Large intestine (tissue), 3 donors: ENCODE measurements around the gene EPB41. TPM values are rescaled to one million over a fixed set of nuclear protein-coding genes. Genes with fewer than 3 reads are reported as not detected.
"Not testable (repeated sequence)": the region's sequence is repeated elsewhere in the genome, so short reads cannot be mapped to it uniquely, and the experiment has no call there.

ENCODE experiments used
- DNase-seq, 2 donors: peaks; one replicate each; pipeline versions ENCODE4 v3.0.0 to v3.0.0-alpha.2; 2013
- H3K27ac ChIP-seq: one replicate; pipeline ENCODE4 v1.5.1; 2013; ENCODE audit warnings: low read length
- H3K27me3 ChIP-seq: 2 replicates; pipeline ENCODE4 v1.6.1; 2013; ENCODE audit warnings: low read length; ENCODE audit not compliant: control insufficient read depth, insufficient read depth
- H3K36me3 ChIP-seq: 2 replicates; pipeline ENCODE4 v1.6.1; 2013; ENCODE audit warnings: low read length; ENCODE audit not compliant: control insufficient read depth, insufficient read depth
- H3K4me1 ChIP-seq: one replicate; pipeline ENCODE4 v1.6.1; 2013; ENCODE audit warnings: low read length; ENCODE audit not compliant: control insufficient read depth, insufficient read depth
- H3K4me3 ChIP-seq: one replicate; pipeline ENCODE4 v1.5.1; 2013; ENCODE audit warnings: low read length
- H3K9me3 ChIP-seq: one replicate; pipeline ENCODE4 v1.6.1; 2013; ENCODE audit warnings: mild to moderate bottlenecking, low read depth, low read length, moderate library complexity; ENCODE audit not compliant: control insufficient read depth
- WGBS: methylation state at CpG from one replicate; pipeline ENCODE4 v1.1.5; 2013; ENCODE audit warnings: low lambda C conversion rate; ENCODE audit not compliant: insufficient coverage; 5-methylcytosine and 5-hydroxymethylcytosine counted together
- polyA plus RNA-seq: library from polyadenylated mRNA; unstranded; fragments of 120-200 nt; gene quantifications from one replicate; pipeline ENCODE4 v1.2.1, GENCODE V29; 2013

The EPB41 gene
- polyA plus RNA-seq, 1 donor = 54.0 TPM

DNA sequence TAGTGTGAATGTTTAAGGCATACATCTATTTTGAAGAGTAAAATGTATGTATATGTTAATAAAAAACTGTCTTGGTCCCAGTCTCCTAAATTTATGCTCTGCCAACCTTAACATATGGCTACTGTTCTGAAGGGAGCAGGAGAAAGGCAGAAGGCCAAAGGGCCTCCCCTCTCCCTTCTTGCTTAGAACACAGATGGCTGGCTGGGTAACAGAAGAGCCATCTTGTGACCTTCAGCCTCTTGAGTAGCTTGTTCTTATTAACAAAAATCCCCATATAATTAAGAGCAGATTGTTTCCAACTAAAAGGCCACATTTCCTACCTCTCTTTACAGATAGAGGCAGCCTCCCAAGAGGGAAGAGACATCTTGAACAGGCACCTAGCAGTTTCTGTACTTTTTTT lies 36.1 kb downstream of the EPB41 start:
- H3K27ac ChIP-seq = no peak overlapping the region
- no peaks in the 10 kb centered on the region for H3K36me3 ChIP-seq
- H3K9me3 ChIP-seq = no peaks in the 10 kb centered on the region
- DNase-seq = no peak
- H3K4me1 ChIP-seq = no peaks in the 10 kb centered on the region
- no peaks in the 10 kb centered on the region for H3K27me3 ChIP-seq
- H3K4me3 ChIP-seq = no peak overlapping the region

DNA sequence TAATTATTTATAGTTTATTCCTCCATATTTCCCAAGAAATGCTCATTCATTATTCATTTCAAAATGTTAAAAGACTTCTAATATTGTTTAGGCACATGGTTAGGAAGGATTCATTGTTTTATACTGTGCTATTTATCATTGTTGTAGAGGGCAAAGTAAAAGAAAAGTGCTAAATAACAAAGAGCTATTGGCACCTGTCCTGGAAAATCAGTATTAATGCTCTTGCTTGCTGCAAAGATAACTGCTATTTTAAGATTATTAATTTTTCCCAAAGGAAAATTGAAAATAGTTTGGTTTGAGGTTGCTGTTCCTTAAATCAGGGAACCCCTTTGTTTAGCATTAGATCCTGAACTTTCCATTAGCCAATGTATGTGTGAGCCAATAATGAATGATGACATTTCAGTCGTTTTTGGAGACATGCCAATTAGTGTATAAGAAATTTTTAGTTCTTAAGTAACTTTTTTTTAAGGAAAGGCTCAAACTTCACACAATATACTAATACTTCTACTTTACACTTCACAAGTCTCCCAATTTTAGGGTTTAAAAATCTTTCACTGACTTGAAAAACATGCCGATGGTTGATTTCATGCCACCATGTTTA lies 39.9 kb downstream of the EPB41 start:
- DNase-seq = no peak
- H3K27me3 ChIP-seq = no peaks in the 10 kb centered on the region
- H3K27ac ChIP-seq = no peak overlapping the region
- WGBS = 80% methylated on average over 1 of the region's 2 CpGs
- no peaks in the 10 kb centered on the region for H3K4me1 ChIP-seq
- no peak overlapping the region for H3K4me3 ChIP-seq
- H3K9me3 ChIP-seq = no peaks in the 10 kb centered on the region
- no peaks in the 10 kb centered on the region for H3K36me3 ChIP-seq

DNA sequence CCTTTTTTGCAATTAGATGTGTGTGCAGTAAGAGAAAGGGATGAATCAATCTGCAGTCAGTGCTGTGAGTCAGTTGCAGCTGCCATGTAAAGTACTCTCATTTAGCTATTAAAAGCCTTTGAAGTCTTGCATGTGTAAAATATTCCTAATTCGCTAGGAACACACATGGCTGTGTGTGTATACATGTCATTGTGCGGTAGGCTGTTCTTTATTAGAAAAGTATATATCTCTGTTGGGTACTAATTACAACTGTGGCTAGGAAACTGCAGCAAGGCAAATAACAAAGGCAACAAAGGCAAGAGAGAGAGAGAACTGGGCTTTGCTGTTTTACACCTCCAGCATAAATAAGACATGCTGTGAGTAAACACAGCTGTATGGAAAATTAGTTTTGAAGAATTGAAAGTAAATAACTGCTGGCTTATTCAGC lies 41.7 kb downstream of the EPB41 start:
- Histone ChIP-seq H3K4me1 (no peaks in the 10 kb centered on the region), H3K4me3 (no peak overlapping the region), H3K9me3 (no peaks in the 10 kb centered on the region), H3K36me3 (no peaks in the 10 kb centered on the region), H3K27ac (no peak overlapping the region), H3K27me3 (no peaks in the 10 kb centered on the region)
- no peak for DNase-seq
- WGBS = 100% methylated on average over 1 of the region's 2 CpGs

DNA sequence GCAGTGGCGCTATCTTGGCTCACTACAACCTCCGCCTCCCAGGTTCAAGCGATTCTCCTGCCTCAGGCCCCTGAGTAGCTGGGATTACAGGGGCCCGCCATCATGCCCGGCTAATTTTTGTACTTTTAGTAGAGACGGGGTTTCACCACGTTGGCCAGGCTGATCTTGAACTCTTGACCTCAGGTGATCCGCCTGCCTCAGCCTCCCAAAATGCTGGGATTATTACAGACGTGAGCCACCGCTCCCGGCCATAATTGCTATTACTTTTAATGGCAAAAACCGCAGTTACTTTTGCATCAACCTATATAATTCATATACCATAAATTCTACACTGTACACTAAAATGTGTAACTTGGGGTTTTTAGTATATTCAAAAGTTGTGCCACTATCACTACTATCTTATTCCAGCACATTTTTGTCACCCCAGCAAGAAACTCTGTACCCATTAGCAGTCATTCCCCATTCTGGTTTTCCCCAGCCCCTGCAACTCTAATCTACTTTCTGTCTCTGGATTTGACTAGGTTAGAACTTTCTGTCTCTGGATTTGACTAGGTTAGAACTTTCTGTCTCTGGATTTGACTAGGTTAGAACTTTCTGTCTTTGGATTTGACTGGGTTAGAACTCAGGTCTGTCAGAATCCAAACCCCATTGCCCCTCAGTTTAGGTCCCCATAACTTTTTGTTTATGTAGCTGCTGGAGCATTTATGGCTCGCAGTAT lies 47.9 kb downstream of the EPB41 start:
- not testable (repeated sequence) for DNase-seq, H3K4me1 ChIP-seq, H3K27me3 ChIP-seq, H3K9me3 ChIP-seq, H3K27ac ChIP-seq, H3K36me3 ChIP-seq, H3K4me3 ChIP-seq
- no CpG with 5 or more reads among the region's 13 CpGs for WGBS

DNA sequence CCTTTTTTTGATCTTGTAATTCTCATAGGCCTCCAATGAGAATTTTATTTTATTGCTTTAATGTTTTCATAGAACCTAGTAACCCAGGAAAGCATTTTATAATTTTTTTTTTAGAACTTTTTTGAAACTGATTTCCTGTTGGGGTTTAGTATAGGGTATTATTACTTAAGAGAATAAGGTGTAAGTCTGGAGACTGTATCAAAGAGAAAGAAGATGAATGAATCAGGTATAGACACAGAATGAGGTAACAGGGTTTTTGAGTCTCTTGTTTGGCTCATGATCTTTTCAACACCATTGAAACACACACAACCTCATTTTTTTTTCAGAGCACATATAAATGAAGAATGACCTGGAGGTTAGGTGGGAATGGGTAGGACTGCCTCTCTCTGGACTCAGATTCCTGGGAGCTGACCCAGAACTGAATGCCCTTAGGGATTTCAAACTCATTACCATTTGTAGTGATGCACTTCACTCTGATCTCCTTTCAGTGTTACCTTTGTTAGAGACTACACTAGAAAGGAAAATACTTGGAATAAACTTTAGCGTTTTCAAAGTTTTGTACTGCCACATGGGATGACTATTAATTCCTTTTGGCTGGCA lies 51.0 kb downstream of the EPB41 start:
- DNase-seq = no peak
- WGBS = 100% methylated on average over 1 of the region's 1 CpG
- Histone ChIP-seq H3K36me3 (no peaks in the 10 kb centered on the region), H3K27ac (no peak overlapping the region), H3K27me3 (no peaks in the 10 kb centered on the region), H3K4me1 (peaks cover 6% of the 10 kb centered on the region), H3K4me3 (no peak overlapping the region), H3K9me3 (no peaks in the 10 kb centered on the region)

DNA sequence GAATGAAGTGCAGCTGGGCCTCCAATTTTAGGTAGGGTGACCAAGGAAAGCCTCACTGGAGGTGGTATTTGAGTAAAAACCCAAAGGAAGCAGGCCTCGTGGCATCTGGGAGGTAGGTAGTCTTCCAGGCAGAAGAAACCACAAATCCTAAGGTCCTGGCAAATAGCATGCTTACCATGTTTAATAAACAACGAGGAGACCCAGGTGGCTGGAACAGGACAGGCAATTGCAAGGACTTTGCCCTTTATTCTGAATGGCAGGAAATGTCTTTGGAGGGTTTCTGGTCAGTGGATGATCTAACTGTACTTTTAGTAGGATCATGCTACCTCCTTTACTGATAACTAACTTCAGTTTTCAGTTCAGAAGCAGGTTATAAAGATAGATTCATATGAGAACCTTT lies 52.2 kb downstream of the EPB41 start:
- no peaks in the 10 kb centered on the region for H3K27me3 ChIP-seq
- whole genome bisulfite sequencing = no CpG with 5 or more reads among the region's 2 CpGs
- no peaks in the 10 kb centered on the region for H3K36me3 ChIP-seq
- H3K27ac ChIP-seq = peak overlapping the region; percentile 35
- H3K4me1 ChIP-seq = peaks cover 6% of the 10 kb centered on the region
- H3K9me3 ChIP-seq = no peaks in the 10 kb centered on the region
- DNase-seq = peak; percentile 28 to 69
- H3K4me3 ChIP-seq = no peak overlapping the region

DNA sequence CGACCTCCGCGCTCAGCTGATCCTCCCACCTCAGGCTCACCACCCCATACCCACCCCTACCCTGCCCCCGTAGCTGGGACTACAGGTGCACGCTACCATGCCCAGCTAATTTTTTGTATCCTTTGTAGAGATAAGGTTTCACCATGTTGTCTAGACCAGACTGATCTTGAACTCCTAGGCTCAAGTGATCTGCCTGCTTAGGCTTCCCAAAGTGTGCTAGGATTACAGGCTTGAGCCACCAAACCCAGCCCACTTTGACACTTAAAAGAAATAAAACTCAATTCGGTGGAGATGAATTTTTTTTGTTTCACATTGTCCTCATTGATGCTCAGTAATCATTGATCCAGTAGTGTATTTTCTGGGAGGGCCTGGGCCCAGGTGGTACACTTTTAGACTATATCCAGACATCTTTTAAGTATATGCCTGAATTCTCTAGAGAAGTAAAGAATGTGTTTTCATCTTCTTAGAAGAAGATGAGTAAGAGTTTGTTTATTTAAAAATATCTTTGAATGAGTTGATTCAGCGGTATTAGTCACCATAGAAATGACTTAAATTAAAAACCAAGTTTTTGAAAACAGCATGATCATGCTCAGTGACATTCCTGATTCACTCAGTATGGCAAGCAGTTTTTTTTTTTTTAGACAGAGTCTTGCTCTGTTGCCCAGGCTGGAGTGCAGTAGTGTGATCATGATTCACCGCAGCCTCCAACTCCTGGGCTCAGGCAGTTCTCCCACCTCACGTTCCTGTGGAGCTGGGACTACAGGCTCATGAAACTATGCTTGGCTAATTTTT lies 57.8 kb downstream of the EPB41 start:
- no peaks in the 10 kb centered on the region for H3K9me3 ChIP-seq
- no peaks in the 10 kb centered on the region for H3K4me1 ChIP-seq
- H3K4me3 ChIP-seq = no peak overlapping the region
- no peaks in the 10 kb centered on the region for H3K27me3 ChIP-seq
- no peak overlapping the region for H3K27ac ChIP-seq
- H3K36me3 ChIP-seq = no peaks in the 10 kb centered on the region
- no peak for DNase-seq
- WGBS = no CpG with 5 or more reads among the region's 9 CpGs

DNA sequence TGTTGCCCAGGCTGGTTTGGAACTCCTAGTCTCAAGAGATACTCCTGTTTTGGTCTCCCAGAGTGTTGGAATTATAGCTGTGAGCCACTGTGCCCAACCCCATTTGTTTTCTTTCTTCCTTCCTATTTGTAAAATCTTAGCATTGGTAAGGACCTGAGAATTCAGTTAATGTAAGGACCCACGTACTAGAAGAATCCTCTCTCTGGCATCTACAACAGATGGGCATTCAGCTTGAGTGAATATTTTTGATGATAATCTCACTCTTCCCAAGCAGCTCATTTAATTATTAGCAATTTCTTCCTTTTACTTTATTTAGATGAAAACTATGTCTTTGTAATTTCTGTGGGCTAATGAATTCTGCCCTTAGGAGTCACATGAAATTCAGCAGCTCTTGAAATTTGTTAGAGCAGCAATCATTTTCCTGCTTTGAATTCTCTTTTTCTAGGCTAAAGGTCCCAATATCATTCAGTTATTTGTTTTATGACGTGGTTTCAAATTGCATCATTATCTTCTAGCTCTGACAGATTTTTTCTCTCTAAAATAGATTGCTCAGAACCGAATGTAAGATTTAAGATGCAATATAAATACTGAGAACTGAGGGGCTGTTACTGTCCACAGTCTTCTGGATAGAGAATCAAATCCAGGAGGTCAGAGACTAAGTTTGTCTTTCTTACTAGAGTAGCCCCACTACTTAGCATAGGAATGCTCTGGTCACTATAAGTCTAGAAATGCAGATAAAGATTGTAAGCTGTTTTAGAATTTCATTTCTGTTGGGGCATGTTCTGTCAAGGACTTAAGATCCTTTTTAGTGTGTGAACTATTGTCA lies 59.4 kb downstream of the EPB41 start:
- Histone ChIP-seq H3K9me3 (no peaks in the 10 kb centered on the region), H3K27me3 (no peaks in the 10 kb centered on the region), H3K27ac (peak overlapping the region; percentile 18), H3K4me3 (no peak overlapping the region), H3K4me1 (no peaks in the 10 kb centered on the region), H3K36me3 (no peaks in the 10 kb centered on the region)
- WGBS = no CpG with 5 or more reads among the region's 3 CpGs
- DNase-seq = peak; percentile 4 to 51

DNA sequence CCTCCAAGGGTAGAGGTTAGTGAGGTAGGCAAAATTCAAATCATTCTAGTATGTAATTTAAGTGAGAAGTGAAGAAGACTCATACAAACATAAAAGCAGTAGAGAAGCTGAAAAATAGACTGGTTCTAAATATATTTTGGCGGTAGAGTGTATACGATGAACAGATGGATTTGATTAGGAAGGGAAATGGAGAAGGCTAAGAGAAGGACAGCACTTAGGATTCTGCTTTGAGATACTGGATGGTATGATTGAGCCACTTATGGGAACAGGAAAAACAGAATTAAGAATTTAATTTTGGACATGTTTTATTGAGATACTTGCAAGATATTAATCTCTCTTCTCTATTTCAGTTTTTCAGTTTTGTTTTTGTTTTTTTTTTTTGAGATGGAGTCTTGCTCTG lies 60.1 kb downstream of the EPB41 start:
- H3K27ac ChIP-seq = peak overlapping the region; percentile 18
- 83% methylated on average over 2 of the region's 2 CpGs for WGBS
- H3K36me3 ChIP-seq = no peaks in the 10 kb centered on the region
- H3K4me3 ChIP-seq = no peak overlapping the region
- no peaks in the 10 kb centered on the region for H3K27me3 ChIP-seq
- no peaks in the 10 kb centered on the region for H3K4me1 ChIP-seq
- H3K9me3 ChIP-seq = no peaks in the 10 kb centered on the region
- DNase-seq = no peak

DNA sequence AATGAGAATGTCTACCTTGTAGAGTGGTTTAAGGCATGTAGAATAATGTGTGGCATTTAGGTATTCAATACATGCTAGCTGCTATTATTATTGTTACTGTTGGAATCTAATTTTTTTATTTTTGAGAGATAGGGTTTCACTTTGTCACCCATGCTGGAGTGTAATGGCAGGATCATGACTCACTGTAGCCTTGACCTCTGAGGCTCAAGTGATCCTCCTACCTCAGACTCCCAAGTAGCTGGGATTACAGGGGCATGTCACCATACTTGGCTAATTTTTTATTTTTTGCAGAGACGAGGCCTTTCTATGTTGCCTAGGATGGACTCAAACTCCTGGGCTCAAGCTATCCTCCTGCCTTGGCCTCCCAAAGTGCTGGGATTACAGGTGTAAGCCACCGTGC lies 61.9 kb downstream of the EPB41 start:
- H3K4me3 ChIP-seq = no peak overlapping the region
- H3K27ac ChIP-seq = no peak overlapping the region
- no CpG with 5 or more reads among the region's 2 CpGs for WGBS
- H3K4me1 ChIP-seq = no peaks in the 10 kb centered on the region
- H3K27me3 ChIP-seq = no peaks in the 10 kb centered on the region
- H3K36me3 ChIP-seq = no peaks in the 10 kb centered on the region
- H3K9me3 ChIP-seq = no peaks in the 10 kb centered on the region
- DNase-seq = no peak
